Measurements from ENCODE around the gene ABCC8.

ABCC8 gene

GRCh38 chr11:17505146-17505545 is 28.5 kb upstream of the ABCC8 start:
- no peak for DNase-seq (ENCODE audit: low read depth)

- DNase-seq (ENCODE audit: low read depth): peak; percentile 68
Measured at GRCh38 chr11:17504330-17505107, 27.9 kb upstream of the ABCC8 start.

GRCh38 chr11:17502630-17503029 is 26.0 kb upstream of the ABCC8 start:
- DNase-seq (ENCODE audit: low read depth): no peak

GRCh38 chr11:17500673-17501072 is 24.0 kb upstream of the ABCC8 start:
- no peak for DNase-seq (ENCODE audit: low read depth)

GRCh38 chr11:17498475-17498874 is 21.8 kb upstream of the ABCC8 start:
- DNase-seq (ENCODE audit: low read depth): no peak

GRCh38 chr11:17498058-17498457 is 21.4 kb upstream of the ABCC8 start:
- no peak for DNase-seq (ENCODE audit: low read depth)

- no peak for DNase-seq (ENCODE audit: low read depth)
Measured at GRCh38 chr11:17496406-17496805, 19.8 kb upstream of the ABCC8 start.

- DNase-seq (ENCODE audit: low read depth): no peak
Measured at GRCh38 chr11:17494019-17494418, 17.4 kb upstream of the ABCC8 start.

GRCh38 chr11:17490938-17491337 is 14.3 kb upstream of the ABCC8 start:
- DNase-seq (ENCODE audit: low read depth): no peak

GRCh38 chr11:17490232-17490631 is 13.6 kb upstream of the ABCC8 start:
- no peak for DNase-seq (ENCODE audit: low read depth)

GRCh38 chr11:17489751-17490150 is 13.1 kb upstream of the ABCC8 start:
- DNase-seq (ENCODE audit: low read depth): no peak

GRCh38 chr11:17488563-17488962 is 11.9 kb upstream of the ABCC8 start:
- DNase-seq (ENCODE audit: low read depth): no peak

GRCh38 chr11:17486646-17487045 is 10.0 kb upstream of the ABCC8 start:
- DNase-seq (ENCODE audit: low read depth): no peak

- no peak for DNase-seq (ENCODE audit: low read depth)
Measured at GRCh38 chr11:17483505-17483904, 6.9 kb upstream of the ABCC8 start.

- DNase-seq (ENCODE audit: low read depth): no peak
Measured at GRCh38 chr11:17481905-17482304, 5.3 kb upstream of the ABCC8 start.

- no peak for DNase-seq (ENCODE audit: low read depth)
Measured at GRCh38 chr11:17479284-17480214, 2.9 kb upstream of the ABCC8 start.

GRCh38 chr11:17478070-17478469 is 1.4 kb upstream of the ABCC8 start:
- DNase-seq (ENCODE audit: low read depth): no peak

- no peak for DNase-seq (ENCODE audit: low read depth)
Measured at GRCh38 chr11:17477361-17477760, 716 bp upstream of the ABCC8 start.

GRCh38 chr11:17477084-17477333 is 364 bp upstream of the ABCC8 start:
- DNase-seq (ENCODE audit: low read depth): no peak

- no peak for DNase-seq (ENCODE audit: low read depth)
Measured at GRCh38 chr11:17475666-17476316, 854 bp downstream of the ABCC8 start.

- no peak for DNase-seq (ENCODE audit: low read depth)
Measured at GRCh38 chr11:17473071-17473744, 3.4 kb downstream of the ABCC8 start.

GRCh38 chr11:17472467-17472866 is 4.2 kb downstream of the ABCC8 start:
- DNase-seq (ENCODE audit: low read depth): no peak

All from stimulated activated CD8-positive, alpha-beta memory T cell treated with anti-CD3 and anti-CD28 coated beads, Interleukin-15, amount 100 ng/mL, for 1 hour (primary cell).